Measurements from ENCODE around the gene GAA. TPM values are rescaled to one million over a fixed set of nuclear protein-coding genes. Genes with fewer than 3 reads are reported as not detected.

Gene GAA
- total and polyA plus RNA-seq, 5 donors: 36.3 to 51.3 (median 44.8) TPM

GRCh38 chr17:80095844-80096475, 5.4 kb upstream of the GAA start:
- 87% methylated on average over 16 of the region's 16 CpGs for WGBS
- DNase-seq (peak in 2 of 3 donors; percentile 38 to 59), ATAC-seq (no peak)
- Histone ChIP-seq H3K27me3 (ENCODE audit: control insufficient read depth, insufficient read depth) (no peaks in the 10 kb centered on the region), H3K4me3 (ENCODE audit: low read length) (no peak overlapping the region), H3K4me1 (ENCODE audit: control insufficient read depth, insufficient read depth, low read length) (no peaks in the 10 kb centered on the region), H3K27ac (ENCODE audit: low read length) (no peak overlapping the region), H3K9me3 (ENCODE audit: control insufficient read depth, low read length) (no peaks in the 10 kb centered on the region)
- intact Hi-C loops (cut with DNase I): no loop called here

DNA sequence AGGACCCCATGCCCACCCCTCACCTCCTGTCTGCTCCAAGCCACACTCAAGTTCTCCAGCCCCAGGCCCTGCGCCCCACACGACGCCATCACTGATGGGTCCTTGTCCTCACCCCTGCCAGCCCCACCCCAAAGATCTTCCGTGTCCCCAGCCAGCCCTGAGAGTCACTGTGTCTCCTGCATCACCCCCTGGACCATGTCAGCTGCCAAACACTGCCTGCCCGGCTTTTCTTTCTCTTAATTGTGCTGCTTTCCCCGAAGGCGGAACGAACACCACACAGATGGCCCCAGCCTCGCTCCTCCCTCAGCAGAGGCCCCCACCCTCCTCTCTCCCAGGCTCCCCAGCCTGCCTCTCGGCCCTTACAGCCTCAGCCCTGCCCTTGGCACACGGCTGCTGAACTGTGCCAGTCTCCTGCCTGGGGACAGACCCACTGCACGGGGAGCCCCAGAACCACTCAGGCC, 4.8 kb upstream of the GAA start:
- DNase-seq (peak in 2 of 3 donors; percentile 34 to 38), ATAC-seq (no peak)
- H3K4me3 ChIP-seq (ENCODE audit: low read length): no peak overlapping the region
- H3K9me3 ChIP-seq (ENCODE audit: control insufficient read depth, low read length): no peaks in the 10 kb centered on the region
- H3K27me3 ChIP-seq (ENCODE audit: control insufficient read depth, insufficient read depth): no peaks in the 10 kb centered on the region
- 80% methylated on average over 12 of the region's 12 CpGs for WGBS
- intact Hi-C loops (cut with DNase I): no loop called here
- no peak overlapping the region for H3K27ac ChIP-seq (ENCODE audit: low read length)
- H3K4me1 ChIP-seq (ENCODE audit: control insufficient read depth, insufficient read depth, low read length): no peaks in the 10 kb centered on the region

- 84% methylated on average over 17 of the region's 17 CpGs for WGBS
- ATAC-seq (no peak), DNase-seq (peak in 1 of 3 donors; percentile 45)
- H3K4me3 ChIP-seq (ENCODE audit: low read length): no peak overlapping the region
- H3K4me1 ChIP-seq (ENCODE audit: control insufficient read depth, insufficient read depth, low read length): no peaks in the 10 kb centered on the region
- no peak overlapping the region for H3K27ac ChIP-seq (ENCODE audit: low read length)
- H3K9me3 ChIP-seq (ENCODE audit: control insufficient read depth, low read length): no peaks in the 10 kb centered on the region
- H3K27me3 ChIP-seq (ENCODE audit: control insufficient read depth, insufficient read depth): no peaks in the 10 kb centered on the region
- intact Hi-C loops (cut with DNase I): no loop called here
Observed at GRCh38 chr17:80097127-80097621, 4.2 kb upstream of the GAA start.

- Histone ChIP-seq H3K9me3 (ENCODE audit: control insufficient read depth, low read length) (no peaks in the 10 kb centered on the region), H3K27ac (ENCODE audit: low read length) (no peak overlapping the region), H3K4me3 (ENCODE audit: low read length) (no peak overlapping the region), H3K4me1 (ENCODE audit: control insufficient read depth, insufficient read depth, low read length) (no peaks in the 10 kb centered on the region), H3K27me3 (ENCODE audit: control insufficient read depth, insufficient read depth) (no peaks in the 10 kb centered on the region)
- no peak for ATAC-seq
- peak in 1 of 3 donors; percentile 51 for DNase-seq
- WGBS: 95% methylated on average over 23 of the region's 23 CpGs
- intact Hi-C loops (cut with DNase I): no loop called here
Observed at GRCh38 chr17:80097844-80098691, 3.3 kb upstream of the GAA start.

DNA sequence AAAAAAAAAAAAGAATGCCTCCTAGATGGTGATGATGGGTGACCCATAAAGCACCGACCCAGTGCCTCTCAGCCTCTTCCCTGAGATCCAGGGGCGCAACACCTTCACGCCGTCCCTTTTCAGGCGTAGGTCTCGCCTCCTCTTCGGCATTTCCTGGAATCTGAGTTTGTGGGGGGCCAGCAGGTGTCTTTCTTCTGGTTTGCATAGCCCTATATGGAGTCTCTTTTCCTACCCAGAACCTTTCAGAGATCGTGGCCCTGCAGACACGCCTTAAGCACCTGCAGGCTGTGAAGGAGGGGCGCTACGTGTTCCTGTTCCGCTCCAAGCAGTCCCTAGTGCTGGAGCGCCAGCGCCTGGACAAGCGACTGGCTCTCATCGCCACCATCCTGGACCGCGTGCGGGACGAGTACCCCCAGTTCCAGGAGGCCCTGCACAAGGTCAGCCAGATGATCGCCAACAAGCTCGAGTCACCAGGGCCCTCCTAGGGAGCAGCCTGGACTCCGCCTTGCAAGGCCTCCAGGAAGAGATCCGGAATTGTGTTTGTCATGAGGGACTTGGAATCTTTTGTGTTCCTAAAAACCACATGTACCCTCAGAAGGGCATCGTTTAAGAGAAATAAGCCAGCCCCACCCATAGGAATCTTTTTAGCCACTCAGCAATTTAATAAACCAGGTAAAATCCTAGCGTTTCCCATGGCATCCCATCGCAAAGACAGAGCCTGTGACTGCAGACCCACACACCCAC, 1.9 kb upstream of the GAA start:
- H3K27me3 ChIP-seq (ENCODE audit: control insufficient read depth, insufficient read depth): no peaks in the 10 kb centered on the region
- intact Hi-C loops (cut with DNase I): no loop called here

GRCh38 chr17:80100035-80100323, 1.4 kb upstream of the GAA start:
- Histone ChIP-seq H3K27me3 (ENCODE audit: control insufficient read depth, insufficient read depth) (no peaks in the 10 kb centered on the region), H3K4me1 (ENCODE audit: control insufficient read depth, insufficient read depth, low read length) (no peaks in the 10 kb centered on the region), H3K9me3 (ENCODE audit: control insufficient read depth, low read length) (no peaks in the 10 kb centered on the region), H3K27ac (ENCODE audit: low read length) (no peak overlapping the region), H3K4me3 (ENCODE audit: low read length) (no peak overlapping the region)
- ATAC-seq (no peak), DNase-seq (peak in 1 of 3 donors; percentile 24)
- WGBS: 92% methylated on average over 4 of the region's 4 CpGs
- intact Hi-C loops (cut with DNase I): no loop called here

More for the DNA sequence above, 1.9 kb upstream of the GAA start:
- no peak overlapping the region for H3K27ac ChIP-seq (ENCODE audit: low read length)
- H3K9me3 ChIP-seq (ENCODE audit: control insufficient read depth, low read length): no peaks in the 10 kb centered on the region
- WGBS: 92% methylated on average over 27 of the region's 27 CpGs
- DNase-seq (peak in 1 of 3 donors; percentile 58), ATAC-seq (no peak)
- H3K4me3 ChIP-seq (ENCODE audit: low read length): no peak overlapping the region
- H3K4me1 ChIP-seq (ENCODE audit: control insufficient read depth, insufficient read depth, low read length): no peaks in the 10 kb centered on the region

DNA sequence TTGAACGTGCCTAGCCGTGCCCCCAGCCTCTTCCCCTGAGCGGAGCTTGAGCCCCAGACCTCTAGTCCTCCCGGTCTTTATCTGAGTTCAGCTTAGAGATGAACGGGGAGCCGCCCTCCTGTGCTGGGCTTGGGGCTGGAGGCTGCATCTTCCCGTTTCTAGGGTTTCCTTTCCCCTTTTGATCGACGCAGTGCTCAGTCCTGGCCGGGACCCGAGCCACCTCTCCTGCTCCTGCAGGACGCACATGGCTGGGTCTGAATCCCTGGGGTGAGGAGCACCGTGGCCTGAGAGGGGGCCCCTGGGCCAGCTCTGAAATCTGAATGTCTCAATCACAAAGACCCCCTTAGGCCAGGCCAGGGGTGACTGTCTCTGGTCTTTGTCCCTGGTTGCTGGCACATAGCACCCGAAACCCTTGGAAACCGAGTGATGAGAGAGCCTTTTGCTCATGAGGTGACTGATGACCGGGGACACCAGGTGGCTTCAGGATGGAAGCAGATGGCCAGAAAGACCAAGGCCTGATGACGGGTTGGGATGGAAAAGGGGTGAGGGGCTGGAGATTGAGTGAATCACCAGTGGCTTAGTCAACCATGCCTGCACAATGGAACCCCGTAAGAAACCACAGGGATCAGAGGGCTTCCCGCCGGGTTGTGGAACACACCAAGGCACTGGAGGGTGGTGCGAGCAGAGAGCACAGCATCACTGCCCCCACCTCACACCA, 724 bp downstream of the GAA start:
- ATAC-seq (peak in 1 of 2 donors; percentile 1), DNase-seq (peak; percentile 38 to 67 (median 67))
- H3K27ac ChIP-seq (ENCODE audit: low read length): no peak overlapping the region
- no peaks in the 10 kb centered on the region for H3K27me3 ChIP-seq (ENCODE audit: control insufficient read depth, insufficient read depth)
- intact Hi-C loops (cut with DNase I): no loop called here
- H3K4me3 ChIP-seq (ENCODE audit: low read length): peak overlapping the region; percentile 83
- no peaks in the 10 kb centered on the region for H3K4me1 ChIP-seq (ENCODE audit: control insufficient read depth, insufficient read depth, low read length)
- 31% methylated on average over 21 of the region's 21 CpGs for WGBS
- no peaks in the 10 kb centered on the region for H3K9me3 ChIP-seq (ENCODE audit: control insufficient read depth, low read length)

- WGBS: 85% methylated on average over 15 of the region's 15 CpGs
- peak in 1 of 3 donors; percentile 39 for DNase-seq
- Histone ChIP-seq H3K9me3 (ENCODE audit: control insufficient read depth, low read length) (no peaks in the 10 kb centered on the region), H3K4me3 (ENCODE audit: low read length) (no peak overlapping the region), H3K27ac (ENCODE audit: low read length) (no peak overlapping the region), H3K4me1 (ENCODE audit: control insufficient read depth, insufficient read depth, low read length) (no peaks in the 10 kb centered on the region), H3K27me3 (ENCODE audit: control insufficient read depth, insufficient read depth) (no peaks in the 10 kb centered on the region)
- ATAC-seq: no peak
- intact Hi-C loops (cut with DNase I): no loop called here
Observed at GRCh38 chr17:80102664-80103448, 1.5 kb downstream of the GAA start.

GRCh38 chr17:80103449-80104085, 2.2 kb downstream of the GAA start:
- WGBS: 95% methylated on average over 19 of the region's 19 CpGs
- H3K27ac ChIP-seq (ENCODE audit: low read length): no peak overlapping the region
- no peaks in the 10 kb centered on the region for H3K27me3 ChIP-seq (ENCODE audit: control insufficient read depth, insufficient read depth)
- H3K9me3 ChIP-seq (ENCODE audit: control insufficient read depth, low read length): no peaks in the 10 kb centered on the region
- no peak overlapping the region for H3K4me3 ChIP-seq (ENCODE audit: low read length)
- intact Hi-C loops (cut with DNase I): no loop called here
- H3K4me1 ChIP-seq (ENCODE audit: control insufficient read depth, insufficient read depth, low read length): no peaks in the 10 kb centered on the region
- DNase-seq (peak in 1 of 3 donors; percentile 21), ATAC-seq (no peak)

Data from right cardiac atrium (tissue), 5 donors.